HepG2 (cell line): Measurements from ENCODE around the gene AGO4.

Experiments used
- CTCF ChIP-seq: sonication (generic); formaldehyde crosslinking; IDR thresholded peaks from 2 replicates; pipeline ENCODE4 v1.5.0; 2020; ENCODE audit warnings: mild to moderate bottlenecking, missing genetic modification reagents, moderate library complexity
- EED ChIP-seq: sonication (generic); formaldehyde crosslinking; IDR thresholded peaks from 2 replicates; pipeline ENCODE4 v1.5.0; 2020; ENCODE audit warnings: mild to moderate bottlenecking, missing genetic modification reagents
- FOXP1 ChIP-seq, 2 experiments: fragments of 450-650 bp in 1 of 2; IDR thresholded peaks; 2 replicates each; pipeline ENCODE4 v1.6.1; 2017 to 2018; ENCODE audit warnings: antibody characterized with exemption in 1 of 2
- KLF13 ChIP-seq: sonication (generic); formaldehyde crosslinking; IDR thresholded peaks from 2 replicates; pipeline ENCODE4 v1.4.0; 2020; ENCODE audit warnings: mild to moderate bottlenecking, missing genetic modification reagents
- ZNF282 ChIP-seq: fragments of 450-650 bp; IDR thresholded peaks from 2 replicates; pipeline ENCODE4 v1.6.1; 2018; ENCODE audit not compliant: partially characterized antibody
- TF ChIP-seq, protein P1 (sequence below): sonication (generic); formaldehyde crosslinking; IDR thresholded peaks from 2 replicates; pipeline ENCODE4 v1.4.0; 2020; ENCODE audit warnings: missing genetic modification reagents

DNA sequence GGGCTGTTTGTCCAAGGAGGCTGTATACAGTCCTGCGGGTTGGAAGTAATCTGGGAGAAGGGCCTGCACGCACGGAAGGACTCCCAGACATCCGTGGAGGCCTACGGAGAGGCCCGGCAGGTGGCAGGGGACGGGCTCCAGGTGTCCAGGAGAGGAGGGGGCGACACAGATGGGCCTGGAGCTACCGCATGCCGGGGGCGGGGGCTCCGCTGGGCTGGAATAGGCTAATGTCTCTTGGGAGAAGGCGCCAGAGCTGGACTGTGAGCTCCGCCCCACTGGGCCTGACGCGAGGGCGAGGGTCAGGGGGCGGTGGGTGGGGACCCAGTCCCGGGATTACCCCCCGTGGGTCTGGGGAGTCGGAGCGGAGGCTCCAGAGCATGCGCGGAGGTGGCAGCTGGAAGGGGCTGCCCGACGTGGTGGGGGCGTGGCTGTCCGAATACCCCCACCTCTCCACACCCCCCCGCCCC is 75.9 kb downstream of the AGO4 start:
- TF ChIP-seq EED (no peak), CTCF (no peak), FOXP1 (IDR thresholded peaks at IDR 0.05) (no peak), FOXP1 (CRISPR knock-in tag; IDR thresholded peaks at IDR 0.05) (no peak), KLF13 (CRISPR knock-in tag) (no peak), ZNF282 (no peak)
- TF ChIP-seq, protein P1, sequence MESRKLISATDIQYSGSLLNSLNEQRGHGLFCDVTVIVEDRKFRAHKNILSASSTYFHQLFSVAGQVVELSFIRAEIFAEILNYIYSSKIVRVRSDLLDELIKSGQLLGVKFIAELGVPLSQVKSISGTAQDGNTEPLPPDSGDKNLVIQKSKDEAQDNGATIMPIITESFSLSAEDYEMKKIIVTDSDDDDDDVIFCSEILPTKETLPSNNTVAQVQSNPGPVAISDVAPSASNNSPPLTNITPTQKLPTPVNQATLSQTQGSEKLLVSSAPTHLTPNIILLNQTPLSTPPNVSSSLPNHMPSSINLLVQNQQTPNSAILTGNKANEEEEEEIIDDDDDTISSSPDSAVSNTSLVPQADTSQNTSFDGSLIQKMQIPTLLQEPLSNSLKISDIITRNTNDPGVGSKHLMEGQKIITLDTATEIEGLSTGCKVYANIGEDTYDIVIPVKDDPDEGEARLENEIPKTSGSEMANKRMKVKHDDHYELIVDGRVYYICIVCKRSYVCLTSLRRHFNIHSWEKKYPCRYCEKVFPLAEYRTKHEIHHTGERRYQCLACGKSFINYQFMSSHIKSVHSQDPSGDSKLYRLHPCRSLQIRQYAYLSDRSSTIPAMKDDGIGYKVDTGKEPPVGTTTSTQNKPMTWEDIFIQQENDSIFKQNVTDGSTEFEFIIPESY (CRISPR knock-in tag) = no peak
